PC-9 (cell line): ENCODE measurements around the gene CRY1.

Source experiments
- EZH2 ChIP-seq: fragments of 200-600 bp; sonication (generic); IDR thresholded peaks from 2 replicates; pipeline ENCODE4 v1.8.0; 2017; ENCODE audit warnings: antibody characterized with exemption, low read depth
- TF ChIP-seq, protein P1 (sequence below): fragments of 200-600 bp; sonication (generic); conservative IDR thresholded peaks from 2 replicates; pipeline ENCODE4 v1.6.1; 2017; ENCODE audit warnings: mixed run types, antibody characterized with exemption, mild to moderate bottlenecking, moderate library complexity

DNA sequence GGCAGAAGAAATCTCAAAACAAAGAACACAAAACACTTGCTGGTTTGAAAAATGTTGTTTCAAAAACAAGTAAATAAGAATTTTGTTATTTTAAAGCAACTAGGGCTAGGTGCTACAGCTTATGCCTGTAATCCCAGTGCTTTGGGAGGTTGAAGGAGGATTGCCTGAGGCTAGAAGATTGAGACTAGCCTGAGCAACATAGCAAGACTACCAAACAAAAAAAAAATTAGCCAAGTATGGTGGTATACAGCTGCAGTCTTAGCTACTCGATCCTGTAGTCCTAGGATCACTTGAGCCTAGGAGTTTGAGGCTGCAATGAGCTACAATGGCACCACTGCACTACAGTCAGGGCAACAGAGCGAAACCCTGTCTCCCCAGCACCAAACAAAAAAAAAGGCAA is 73.8 kb downstream of the CRY1 start:
- TF ChIP-seq, protein P1, sequence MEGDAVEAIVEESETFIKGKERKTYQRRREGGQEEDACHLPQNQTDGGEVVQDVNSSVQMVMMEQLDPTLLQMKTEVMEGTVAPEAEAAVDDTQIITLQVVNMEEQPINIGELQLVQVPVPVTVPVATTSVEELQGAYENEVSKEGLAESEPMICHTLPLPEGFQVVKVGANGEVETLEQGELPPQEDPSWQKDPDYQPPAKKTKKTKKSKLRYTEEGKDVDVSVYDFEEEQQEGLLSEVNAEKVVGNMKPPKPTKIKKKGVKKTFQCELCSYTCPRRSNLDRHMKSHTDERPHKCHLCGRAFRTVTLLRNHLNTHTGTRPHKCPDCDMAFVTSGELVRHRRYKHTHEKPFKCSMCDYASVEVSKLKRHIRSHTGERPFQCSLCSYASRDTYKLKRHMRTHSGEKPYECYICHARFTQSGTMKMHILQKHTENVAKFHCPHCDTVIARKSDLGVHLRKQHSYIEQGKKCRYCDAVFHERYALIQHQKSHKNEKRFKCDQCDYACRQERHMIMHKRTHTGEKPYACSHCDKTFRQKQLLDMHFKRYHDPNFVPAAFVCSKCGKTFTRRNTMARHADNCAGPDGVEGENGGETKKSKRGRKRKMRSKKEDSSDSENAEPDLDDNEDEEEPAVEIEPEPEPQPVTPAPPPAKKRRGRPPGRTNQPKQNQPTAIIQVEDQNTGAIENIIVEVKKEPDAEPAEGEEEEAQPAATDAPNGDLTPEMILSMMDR, result no peak
- TF ChIP-seq EZH2, result no peak
